ENCODE measurements around the gene GMPR. TPM values are rescaled to one million over a fixed set of nuclear protein-coding genes. Genes with fewer than 3 reads are reported as not detected.

GMPR gene
- total RNA-seq, 1 donor from 2014 or later = 5.9 TPM

DNA sequence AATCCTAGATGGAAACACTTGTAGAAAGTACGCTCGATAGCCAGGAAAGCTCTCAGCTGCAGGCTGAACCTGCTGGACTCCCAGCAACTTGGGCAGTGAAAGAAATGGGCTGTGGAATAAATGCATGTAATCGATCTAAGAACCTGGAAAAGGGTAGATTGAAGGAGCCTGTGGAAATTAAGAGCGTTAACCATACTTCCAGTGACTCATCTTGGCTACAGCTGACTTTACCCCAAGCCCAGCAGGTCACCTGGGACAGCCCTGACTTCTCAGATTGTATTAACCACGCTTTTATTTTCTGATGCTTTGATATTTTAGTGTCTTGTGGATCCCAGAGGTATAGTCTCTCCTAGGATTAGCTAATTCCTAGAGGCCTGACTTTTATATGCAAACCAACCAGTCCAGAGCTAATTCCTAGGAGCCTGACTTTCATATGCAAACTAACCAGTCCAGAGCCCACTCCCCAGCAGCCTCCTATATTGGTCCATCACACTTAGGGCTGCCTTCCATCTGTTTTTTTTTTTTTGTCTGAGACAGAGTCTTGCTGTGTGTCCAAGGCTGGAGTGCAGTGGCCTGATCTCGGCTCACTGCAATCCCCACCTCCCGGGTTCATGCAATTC is 86.3 kb downstream of the GMPR start:
- DNase-seq (ENCODE audit: low spot score) = peak; percentile 39

DNA sequence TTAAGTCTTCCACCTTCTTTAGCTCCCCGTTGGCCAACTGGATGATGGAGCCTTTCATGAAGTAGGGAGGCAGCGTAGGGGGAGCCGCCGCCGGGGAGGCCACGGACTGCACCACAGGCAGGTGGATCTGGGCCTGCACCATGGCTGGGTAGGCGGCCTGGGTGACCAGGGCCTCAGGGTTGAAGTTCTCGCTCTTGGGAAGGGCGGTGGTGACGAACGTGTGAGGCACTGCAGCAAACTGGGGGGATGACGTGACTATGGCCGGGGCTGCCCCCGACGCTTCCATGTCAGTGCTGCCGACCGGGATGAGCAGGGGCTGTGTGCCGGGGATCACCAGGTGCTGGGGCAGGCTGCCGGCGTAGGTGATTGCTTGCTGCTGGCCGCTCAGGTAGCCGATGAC is 88.1 kb downstream of the GMPR start:
- DNase-seq (ENCODE audit: low spot score) = no peak

DNA sequence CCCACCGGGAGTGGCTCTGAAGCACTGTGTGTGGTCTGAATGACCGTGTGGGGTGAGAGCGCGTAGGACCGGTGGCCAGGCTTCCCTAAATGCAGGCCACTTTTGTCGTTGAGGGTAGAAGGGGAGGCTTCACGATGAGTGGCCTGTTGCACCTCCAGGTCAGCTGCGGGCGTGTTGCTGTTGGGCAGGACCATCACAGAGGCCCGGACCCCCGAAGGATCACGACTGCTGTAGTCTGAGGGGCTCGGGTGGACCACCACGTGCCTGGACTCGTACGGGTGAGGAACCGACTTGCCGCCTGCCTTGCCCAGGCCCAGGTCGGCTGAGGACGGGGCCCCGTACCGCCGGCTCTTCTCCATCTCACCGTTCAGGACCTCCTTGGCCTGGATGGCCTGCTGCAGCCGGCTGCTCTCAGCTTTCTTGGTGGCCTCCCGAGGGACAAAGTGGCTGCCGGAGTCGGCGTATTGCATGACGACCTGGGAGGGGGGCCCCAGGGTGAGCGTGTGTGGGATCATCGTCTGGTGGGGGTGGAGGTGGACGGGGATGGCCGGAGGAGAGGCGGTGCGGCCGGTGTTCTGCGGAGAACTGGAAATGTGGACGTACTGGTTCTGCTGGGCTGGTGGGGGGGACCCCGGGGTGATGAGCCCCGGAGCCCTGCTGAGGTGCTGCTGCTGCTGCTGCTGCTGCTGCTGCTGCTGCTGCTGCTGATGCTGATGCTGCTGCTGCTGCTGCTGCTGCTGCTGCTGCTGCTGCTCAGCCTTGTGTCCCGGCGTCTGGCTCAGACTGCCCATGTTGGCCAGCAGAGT is 88.8 kb downstream of the GMPR start:
- peak; percentile 82 for DNase-seq (ENCODE audit: low spot score)

DNA sequence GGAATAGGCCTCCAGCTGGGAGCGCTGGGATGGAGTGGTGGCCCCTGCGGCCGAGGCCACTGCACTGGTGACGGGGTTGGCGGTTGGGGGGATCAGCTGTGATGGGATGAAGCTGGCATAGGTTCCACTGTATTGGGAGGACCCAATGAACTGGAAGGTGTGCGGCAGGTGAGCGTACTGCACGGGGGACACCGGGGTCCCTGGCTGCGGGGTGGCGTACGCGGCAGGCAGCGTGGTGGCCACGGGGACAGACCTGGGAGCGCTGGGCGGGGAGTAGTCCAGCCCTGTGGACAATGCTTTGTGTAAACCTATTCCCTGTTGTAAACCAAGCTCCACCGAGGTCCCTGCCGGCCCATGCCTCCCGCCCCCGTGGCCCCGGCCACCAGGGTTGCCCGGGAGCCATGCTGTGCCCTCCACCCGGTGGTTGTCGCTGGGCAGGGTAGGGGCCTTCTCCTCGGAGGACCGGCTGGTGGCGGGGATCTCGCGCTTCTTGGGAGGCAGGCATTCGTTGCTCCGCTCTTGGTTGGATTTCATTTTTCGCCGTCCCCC is 89.5 kb downstream of the GMPR start:
- DNase-seq (ENCODE audit: low spot score) = no peak

DNA sequence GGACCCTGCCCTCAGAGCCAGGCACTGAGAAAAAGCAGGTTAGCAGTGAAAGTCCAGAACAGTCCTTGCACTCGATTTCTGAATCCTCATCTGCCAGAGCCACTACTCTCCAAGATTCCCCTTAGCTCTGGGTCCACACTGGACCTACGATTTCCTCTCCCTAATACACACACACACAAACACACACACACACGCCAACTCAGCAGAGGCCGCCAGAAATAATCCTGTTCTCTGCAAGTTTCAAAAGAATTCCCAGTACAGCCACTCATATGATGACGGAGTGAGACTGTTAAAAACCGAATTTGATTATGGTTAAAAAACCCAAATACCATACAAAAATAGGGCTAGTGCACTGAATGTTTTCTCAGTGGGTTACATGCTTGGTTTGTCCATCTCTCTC is 90.8 kb downstream of the GMPR start:
- DNase-seq (ENCODE audit: low spot score) = no peak

DNA sequence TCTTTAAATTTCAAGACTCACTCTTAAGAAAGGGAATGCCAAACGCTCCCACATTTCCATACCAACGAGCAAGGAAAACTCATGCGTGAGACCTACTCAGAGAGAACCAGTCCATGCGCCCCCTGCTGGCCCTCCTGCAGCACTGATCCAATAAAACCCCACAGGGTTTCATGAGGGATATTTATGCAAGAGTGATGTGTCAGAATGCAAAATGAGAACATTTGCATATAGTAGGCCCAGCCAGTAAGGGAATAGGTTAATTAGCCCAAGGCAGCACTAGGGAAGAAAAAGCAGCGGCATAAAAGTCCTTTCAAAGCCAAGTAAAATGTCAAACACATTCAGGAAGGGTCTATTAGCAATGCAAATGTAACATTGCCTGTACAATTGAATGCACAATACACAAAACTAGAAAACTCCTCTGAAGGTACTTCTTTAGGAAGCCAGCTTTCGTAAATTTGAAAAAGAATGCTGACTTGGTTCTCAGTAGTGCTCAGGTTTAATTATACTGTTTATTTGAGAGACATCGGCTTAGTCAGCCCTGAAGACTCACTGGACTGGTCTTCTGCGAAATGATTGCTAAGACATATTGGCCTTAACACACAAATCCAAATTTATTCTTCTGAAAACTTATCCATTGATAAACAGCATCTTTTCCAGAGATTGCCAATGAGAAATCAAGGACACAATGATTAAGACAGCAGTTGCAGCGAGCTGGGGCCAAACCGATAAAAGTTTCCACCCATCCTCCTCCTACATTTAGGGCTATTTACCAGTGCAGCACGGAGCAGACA is 93.2 kb downstream of the GMPR start:
- DNase-seq (ENCODE audit: low spot score) = peak; percentile 14

DNA sequence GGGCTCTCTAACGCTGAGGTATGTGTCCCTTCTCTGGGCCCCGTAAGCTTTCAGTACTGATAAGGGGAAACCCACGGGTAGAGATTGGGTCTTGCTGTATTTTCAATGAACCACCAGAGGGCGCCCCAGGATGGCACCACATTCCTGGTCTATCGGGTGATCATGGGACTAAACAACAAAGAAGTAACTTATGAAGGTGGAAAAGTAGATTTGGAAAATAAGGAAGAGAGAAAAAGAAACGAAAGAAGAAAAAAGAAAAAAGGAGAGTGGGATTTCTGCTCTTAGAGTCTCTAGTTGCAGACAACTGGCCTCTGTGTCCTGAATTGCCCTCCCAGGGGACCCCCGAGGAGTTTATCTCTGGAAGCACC is 93.8 kb downstream of the GMPR start:
- no peak for DNase-seq (ENCODE audit: low spot score)

DNA sequence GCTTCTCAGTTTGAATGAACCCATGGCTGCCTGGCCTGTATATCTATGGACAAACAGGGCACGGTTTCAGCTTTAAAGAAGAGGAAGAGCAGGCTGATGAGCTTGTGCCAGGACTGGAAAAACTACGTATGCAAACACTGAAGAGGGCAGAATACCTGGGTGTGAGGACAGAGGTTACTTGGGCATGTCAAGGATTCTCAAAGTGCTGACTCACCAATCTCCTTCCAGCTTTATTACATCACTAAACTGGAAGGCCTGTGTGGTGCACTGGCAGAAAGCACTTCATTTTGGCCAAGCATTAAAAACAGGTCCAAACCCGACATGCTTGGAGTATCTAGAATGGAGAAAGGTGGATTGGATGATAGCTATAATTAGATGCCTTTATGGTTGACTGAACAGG is 95.2 kb downstream of the GMPR start:
- DNase-seq (ENCODE audit: low spot score) = peak; percentile 18

DNA sequence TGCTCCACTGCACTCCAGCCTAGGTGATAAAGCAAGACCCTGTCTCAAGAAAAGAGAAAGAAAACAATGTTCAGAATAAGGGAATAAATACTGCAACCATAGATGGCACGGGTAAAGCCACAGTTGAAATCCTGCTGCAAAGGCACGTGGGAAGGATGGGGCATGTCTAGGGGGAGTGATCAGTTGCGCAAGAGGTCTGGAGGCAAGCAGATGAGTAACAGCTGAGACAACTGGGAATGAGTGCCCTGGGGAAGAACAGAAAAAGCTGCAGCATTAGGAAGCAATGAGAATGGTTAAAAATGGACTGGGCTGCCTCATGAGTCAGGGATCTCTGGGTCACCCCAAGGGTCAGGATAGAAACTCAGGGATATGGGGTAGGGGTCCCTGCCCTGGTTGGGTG is 96.3 kb downstream of the GMPR start:
- DNase-seq (ENCODE audit: low spot score) = peak; percentile 85

DNA sequence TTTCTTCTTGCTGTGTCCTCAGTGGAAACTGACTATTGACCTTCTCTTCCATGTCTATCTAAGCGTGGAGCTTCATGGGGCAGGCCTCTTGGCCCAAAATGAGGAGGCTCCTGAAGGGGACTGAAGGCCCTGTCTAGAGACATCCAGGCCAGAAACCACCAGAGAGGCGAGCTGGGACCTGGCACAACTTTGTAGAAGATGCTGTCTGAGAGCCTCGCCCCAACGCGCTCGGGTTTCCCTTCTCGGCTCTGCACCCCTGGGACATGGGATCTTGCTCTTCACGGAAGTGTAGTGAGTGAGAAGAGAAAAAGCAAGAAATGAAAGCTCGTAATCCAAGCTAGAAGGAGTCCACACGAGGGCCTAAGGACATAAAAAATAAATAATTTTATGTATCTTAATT is 96.8 kb downstream of the GMPR start:
- peak; percentile 85 for DNase-seq (ENCODE audit: low spot score)

DNA sequence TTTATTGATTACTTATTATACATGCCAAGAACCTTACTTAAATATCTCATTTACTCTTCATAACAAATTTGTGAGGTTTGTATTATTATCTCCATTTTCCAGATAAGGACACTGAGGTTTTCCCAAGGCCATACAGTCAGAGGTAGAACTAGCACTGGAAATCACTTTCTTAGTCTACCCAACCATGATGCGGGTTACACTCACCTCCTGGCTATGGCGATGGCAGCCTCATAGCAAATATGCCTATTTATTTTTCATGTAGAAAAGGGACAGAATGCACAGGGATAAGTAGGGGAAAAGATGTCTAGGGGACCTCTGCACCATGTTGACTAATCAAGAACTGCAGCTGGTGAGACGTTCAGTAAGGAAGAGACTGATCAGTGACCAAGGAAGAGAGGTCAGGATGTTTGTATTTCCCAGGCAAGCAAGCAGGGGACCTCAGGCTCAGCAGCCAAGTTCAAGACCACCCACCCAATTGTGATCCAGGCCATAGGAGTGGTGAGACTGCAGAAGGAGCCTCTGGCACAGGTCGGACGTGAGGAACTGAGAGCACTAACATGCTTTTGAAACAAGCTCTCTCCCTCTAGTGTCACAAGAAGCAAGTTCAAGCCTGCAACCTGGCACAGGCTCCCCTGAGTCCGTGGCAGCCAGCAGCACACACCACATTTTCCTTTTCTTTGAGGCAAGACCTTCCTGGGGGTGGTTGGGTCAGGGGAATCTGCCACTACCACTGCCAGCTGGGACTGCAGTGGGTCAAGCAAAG is 97.8 kb downstream of the GMPR start:
- no peak for DNase-seq (ENCODE audit: low spot score)

DNA sequence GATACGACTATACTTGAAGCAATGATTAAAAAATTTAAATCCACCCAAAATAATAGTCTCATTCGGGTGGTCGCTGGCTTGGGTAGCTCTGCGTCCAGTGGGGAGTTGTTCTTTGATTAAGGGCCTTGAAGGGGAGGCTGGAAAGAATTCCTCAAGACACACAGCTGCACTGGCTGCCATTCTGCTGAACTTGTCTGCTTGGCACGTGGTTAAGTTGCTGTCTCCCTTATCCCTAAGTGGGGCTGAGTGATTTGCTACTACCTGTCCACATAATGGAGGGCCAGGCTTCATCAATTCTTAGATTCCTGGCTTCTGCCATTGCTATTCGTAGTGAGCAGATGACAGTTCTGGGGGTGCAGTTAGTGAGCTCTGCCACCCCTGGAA is 98.5 kb downstream of the GMPR start:
- no peak for DNase-seq (ENCODE audit: low spot score)

DNA sequence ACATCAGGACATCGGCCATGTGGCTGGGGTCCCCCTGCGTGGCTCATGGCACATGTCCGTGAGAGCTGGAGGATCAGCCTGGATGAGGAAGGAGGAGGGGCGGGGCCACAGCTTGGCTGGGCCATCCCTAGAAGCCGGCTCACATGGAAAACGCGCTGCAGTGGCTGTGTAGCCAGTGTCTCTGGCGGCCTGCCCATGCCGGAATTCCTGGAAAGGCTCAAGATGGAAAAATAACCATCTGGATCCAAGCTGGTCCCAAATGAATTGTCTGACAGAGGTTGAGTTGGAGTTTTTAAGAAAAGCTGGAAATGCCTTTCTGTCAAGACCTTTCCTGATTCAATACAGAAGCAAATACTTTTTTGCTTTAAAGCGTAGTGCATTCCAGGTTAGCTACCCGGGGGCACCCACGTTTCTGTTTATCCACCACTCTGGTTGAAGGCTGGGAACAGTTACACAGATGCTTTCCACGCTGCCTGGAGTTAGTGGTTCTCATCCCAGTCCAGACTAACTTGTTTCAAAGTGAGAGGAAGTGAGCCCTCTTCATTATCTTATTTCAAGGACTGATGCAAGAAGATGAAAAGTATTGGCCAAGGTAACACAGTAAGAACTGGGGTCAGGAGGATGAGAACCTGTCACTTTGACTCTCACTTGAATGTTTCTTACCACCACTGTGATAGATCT is 99.0 kb downstream of the GMPR start:
- peak; percentile 93 for DNase-seq (ENCODE audit: low spot score)

DNA sequence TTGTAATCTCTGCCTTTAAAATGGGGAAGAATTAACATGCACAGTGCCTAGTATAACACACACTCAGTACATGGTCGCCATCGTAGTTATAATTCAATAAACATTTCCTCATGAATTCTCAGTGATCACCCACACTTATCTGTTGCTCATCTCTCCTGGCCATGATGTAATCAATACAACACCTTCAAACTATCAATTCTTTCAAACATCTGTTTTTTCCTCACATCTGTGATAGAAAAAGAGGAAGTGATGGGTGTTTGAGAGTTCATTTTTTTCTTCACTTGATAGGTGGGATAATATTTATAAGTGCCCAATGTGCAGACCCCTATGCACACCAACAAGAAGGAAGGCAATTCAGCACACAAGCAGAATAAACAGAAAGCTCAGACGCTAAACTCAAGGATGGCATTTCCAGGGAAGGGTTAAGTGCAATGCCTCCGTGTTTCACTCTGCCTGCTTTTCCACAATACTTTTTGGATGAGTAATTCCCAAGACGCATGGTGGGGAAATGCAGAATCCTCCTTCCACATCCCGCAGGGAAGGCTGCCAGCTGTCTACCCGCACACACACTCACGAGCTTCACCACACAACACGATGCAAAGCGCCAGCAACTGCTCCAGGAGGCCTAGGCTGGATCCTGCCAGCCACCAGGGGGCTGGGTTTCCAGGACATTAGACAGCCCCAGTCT is 100.3 kb downstream of the GMPR start:
- DNase-seq (ENCODE audit: low spot score) = no peak

DNA sequence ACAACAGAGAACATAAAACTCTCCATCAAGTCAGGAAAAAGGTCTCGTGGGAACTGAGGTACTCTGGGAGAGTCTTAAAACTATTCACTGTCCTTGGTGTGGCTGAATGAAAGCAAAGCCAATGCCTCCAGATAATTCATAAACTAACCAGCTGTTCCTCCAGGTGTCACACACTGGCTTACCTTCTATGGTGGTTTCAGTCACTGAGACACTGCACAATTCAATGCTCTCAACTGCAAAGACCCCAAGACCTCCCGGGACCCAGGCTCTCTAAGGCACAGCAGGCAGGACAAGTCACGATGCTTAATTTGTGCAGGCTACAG is 100.8 kb downstream of the GMPR start:
- DNase-seq (ENCODE audit: low spot score) = no peak

DNA sequence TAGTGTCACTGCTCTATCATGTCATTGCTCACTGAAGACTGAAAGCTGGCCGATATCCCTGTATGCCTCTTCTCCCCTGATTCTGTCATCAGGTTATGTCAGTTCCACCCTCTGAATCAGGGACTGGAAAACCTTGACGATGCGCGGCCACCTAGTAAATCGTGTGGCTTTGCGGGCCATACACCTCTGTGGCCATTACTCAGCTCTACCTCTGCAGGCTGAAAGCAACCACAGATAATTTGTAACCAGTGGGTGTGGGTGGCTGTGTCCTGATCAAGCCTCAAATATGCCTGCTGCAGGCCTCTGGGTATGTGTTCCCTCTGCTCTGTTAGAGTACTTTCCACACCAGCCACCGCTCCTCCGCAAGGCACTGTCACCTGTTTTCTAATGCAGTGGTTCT is 105.2 kb downstream of the GMPR start:
- no peak for DNase-seq (ENCODE audit: low spot score)

DNA sequence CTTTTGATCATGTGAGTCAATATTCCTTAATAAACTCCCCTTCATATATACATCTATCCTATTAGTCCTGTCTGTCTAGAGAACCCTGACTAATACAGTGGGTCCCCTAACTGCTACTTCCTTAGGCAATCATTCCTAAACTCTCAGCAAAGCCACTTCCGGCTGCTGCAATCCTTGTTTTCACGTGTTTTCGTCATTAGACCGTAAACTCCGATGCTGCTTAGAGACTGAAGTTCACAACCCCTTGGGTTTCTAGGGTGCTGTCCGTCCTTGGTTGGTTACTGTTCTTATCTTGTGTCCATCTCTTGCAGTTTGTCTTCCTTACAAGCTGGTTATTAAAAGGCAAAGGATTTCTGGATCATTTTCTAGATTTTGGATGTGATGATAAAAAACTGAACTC is 106.4 kb downstream of the GMPR start:
- no peak for DNase-seq (ENCODE audit: low spot score)

Measured in mesenteric fat pad (tissue), 1 donor.